Measurements from ENCODE around the gene CCDC51. TPM values are rescaled to one million over a fixed set of nuclear protein-coding genes. Genes with fewer than 3 reads are reported as not detected.

The CCDC51 gene
- total and polyA plus RNA-seq, 9 of the 15 experiments (the other 6 are each of a cell fraction or from before 2014, with no cell fraction given) = 6.5 to 18.6 (median 15.7) TPM

Other genes with a start within 250 kb of the CCDC51 start
Only the 7 nearest of the 17 such genes appear.
- not detected in 2 replicates for gene SPINK8, start 106.5 kb downstream of the CCDC51 start, total RNA-seq (2014; rRNA removed)
- gene SPINK8, start 106.5 kb downstream of the CCDC51 start, total RNA-seq (2014; rRNA removed; fragmentation: Illumina TruSeq; extraction: Trizol) = not detected in 2 replicates
- not detected in 2 replicates for gene SPINK8, start 106.5 kb downstream of the CCDC51 start, total RNA-seq (2015; rRNA removed; fragmentation: Illumina TruSeq; extraction: Trizol)
- gene SPINK8, start 106.5 kb downstream of the CCDC51 start, total RNA-seq (2021) = not detected in 2 replicates
- not detected in 2 replicates for gene SPINK8, start 106.5 kb downstream of the CCDC51 start, polyA plus RNA-seq (2011; rRNA removed)
- not detected in 2 replicates for gene SPINK8, start 106.5 kb downstream of the CCDC51 start, polyA plus RNA-seq (2014; fragmentation: Illumina TruSeq; extraction: Trizol)
- not detected for gene SPINK8, start 106.5 kb downstream of the CCDC51 start, polyA plus RNA-seq (2014; fragmentation: Nextera tagmentation; extraction: Ambion mirVana)
- gene SPINK8, start 106.5 kb downstream of the CCDC51 start, polyA plus RNA-seq (2014; rRNA removed) = not detected in 2 replicates
- gene FBXW12, start 67.9 kb downstream of the CCDC51 start, total RNA-seq (2014; rRNA removed) = not detected in 2 replicates
- not detected in 2 replicates for gene FBXW12, start 67.9 kb downstream of the CCDC51 start, total RNA-seq (2014; rRNA removed; fragmentation: Illumina TruSeq; extraction: Trizol)
- gene FBXW12, start 67.9 kb downstream of the CCDC51 start, total RNA-seq (2015; rRNA removed; fragmentation: Illumina TruSeq; extraction: Trizol) = 0.11 TPM in 1 of 2 replicates, not detected in the other
- not detected in 2 replicates for gene FBXW12, start 67.9 kb downstream of the CCDC51 start, total RNA-seq (2021)
- gene FBXW12, start 67.9 kb downstream of the CCDC51 start, polyA plus RNA-seq (2011; rRNA removed) = 0.06 and 0.24 TPM in 2 replicates
- gene FBXW12, start 67.9 kb downstream of the CCDC51 start, polyA plus RNA-seq (2014; fragmentation: Illumina TruSeq; extraction: Trizol) = not detected in 2 replicates
- under 1 TPM; 0.04 to 0.07 TPM for gene FBXW12, start 67.9 kb downstream of the CCDC51 start, polyA plus RNA-seq (2014; fragmentation: Nextera tagmentation; extraction: Ambion mirVana)
- 0.30 TPM in 1 of 2 replicates, not detected in the other for gene FBXW12, start 67.9 kb downstream of the CCDC51 start, polyA plus RNA-seq (2014; rRNA removed)
- gene PLXNB1, start 10.0 kb downstream of the CCDC51 start, total RNA-seq (2014; rRNA removed) = 11.2 and 12.7 TPM in 2 replicates
- 2.1 and 3.9 TPM in 2 replicates for gene PLXNB1, start 10.0 kb downstream of the CCDC51 start, total RNA-seq (2014; rRNA removed; fragmentation: Illumina TruSeq; extraction: Trizol)
- 6.0 and 6.3 TPM in 2 replicates for gene PLXNB1, start 10.0 kb downstream of the CCDC51 start, total RNA-seq (2015; rRNA removed; fragmentation: Illumina TruSeq; extraction: Trizol)
- gene PLXNB1, start 10.0 kb downstream of the CCDC51 start, total RNA-seq (2021) = 11.4 and 13.9 TPM in 2 replicates
- gene PLXNB1, start 10.0 kb downstream of the CCDC51 start, polyA plus RNA-seq (2011; rRNA removed) = 6.0 and 16.7 TPM in 2 replicates
- gene PLXNB1, start 10.0 kb downstream of the CCDC51 start, polyA plus RNA-seq (2014; fragmentation: Illumina TruSeq; extraction: Trizol) = 7.3 and 9.2 TPM in 2 replicates
- gene PLXNB1, start 10.0 kb downstream of the CCDC51 start, polyA plus RNA-seq (2014; fragmentation: Nextera tagmentation; extraction: Ambion mirVana) = under 1 TPM; 0.17 to 0.24 TPM
- gene PLXNB1, start 10.0 kb downstream of the CCDC51 start, polyA plus RNA-seq (2014; rRNA removed) = 10.6 and 17.4 TPM in 2 replicates
- 587 and 775 TPM in 2 replicates for gene TMA7, start 138 bp upstream of the CCDC51 start, total RNA-seq (2014; rRNA removed)
- 389 and 394 TPM in 2 replicates for gene TMA7, start 138 bp upstream of the CCDC51 start, total RNA-seq (2014; rRNA removed; fragmentation: Illumina TruSeq; extraction: Trizol)
- gene TMA7, start 138 bp upstream of the CCDC51 start, total RNA-seq (2015; rRNA removed; fragmentation: Illumina TruSeq; extraction: Trizol) = 476 and 486 TPM in 2 replicates
- 201 and 209 TPM in 2 replicates for gene TMA7, start 138 bp upstream of the CCDC51 start, total RNA-seq (2021)
- gene TMA7, start 138 bp upstream of the CCDC51 start, polyA plus RNA-seq (2011; rRNA removed) = 160 and 232 TPM in 2 replicates
- gene TMA7, start 138 bp upstream of the CCDC51 start, polyA plus RNA-seq (2014; fragmentation: Illumina TruSeq; extraction: Trizol) = 318 and 361 TPM in 2 replicates
- 100 to 1,000 TPM; 835 to 942 TPM for gene TMA7, start 138 bp upstream of the CCDC51 start, polyA plus RNA-seq (2014; fragmentation: Nextera tagmentation; extraction: Ambion mirVana)
- 810 and 1,003 TPM in 2 replicates for gene TMA7, start 138 bp upstream of the CCDC51 start, polyA plus RNA-seq (2014; rRNA removed)
- 10.4 and 14.1 TPM in 2 replicates for gene ATRIP, start 6.6 kb upstream of the CCDC51 start, total RNA-seq (2014; rRNA removed)
- 15.7 and 19.6 TPM in 2 replicates for gene ATRIP, start 6.6 kb upstream of the CCDC51 start, total RNA-seq (2014; rRNA removed; fragmentation: Illumina TruSeq; extraction: Trizol)
- gene ATRIP, start 6.6 kb upstream of the CCDC51 start, total RNA-seq (2015; rRNA removed; fragmentation: Illumina TruSeq; extraction: Trizol) = 15.3 and 17.4 TPM in 2 replicates
- 13.9 and 14.1 TPM in 2 replicates for gene ATRIP, start 6.6 kb upstream of the CCDC51 start, total RNA-seq (2021)
- gene ATRIP, start 6.6 kb upstream of the CCDC51 start, polyA plus RNA-seq (2011; rRNA removed) = 10.1 and 10.5 TPM in 2 replicates
- 15.2 and 15.6 TPM in 2 replicates for gene ATRIP, start 6.6 kb upstream of the CCDC51 start, polyA plus RNA-seq (2014; fragmentation: Illumina TruSeq; extraction: Trizol)
- gene ATRIP, start 6.6 kb upstream of the CCDC51 start, polyA plus RNA-seq (2014; fragmentation: Nextera tagmentation; extraction: Ambion mirVana) = 1 to 10 TPM; 1.7 to 2.3 TPM
- gene ATRIP, start 6.6 kb upstream of the CCDC51 start, polyA plus RNA-seq (2014; rRNA removed) = 9.2 and 10.0 TPM in 2 replicates
- gene SHISA5, start 64.1 kb upstream of the CCDC51 start, total RNA-seq (2014; rRNA removed) = 58.8 and 85.0 TPM in 2 replicates
- gene SHISA5, start 64.1 kb upstream of the CCDC51 start, total RNA-seq (2014; rRNA removed; fragmentation: Illumina TruSeq; extraction: Trizol) = 29.4 and 33.9 TPM in 2 replicates
- gene SHISA5, start 64.1 kb upstream of the CCDC51 start, total RNA-seq (2015; rRNA removed; fragmentation: Illumina TruSeq; extraction: Trizol) = 49.8 and 50.3 TPM in 2 replicates
- 85.8 and 88.2 TPM in 2 replicates for gene SHISA5, start 64.1 kb upstream of the CCDC51 start, total RNA-seq (2021)
- 56.1 and 69.6 TPM in 2 replicates for gene SHISA5, start 64.1 kb upstream of the CCDC51 start, polyA plus RNA-seq (2011; rRNA removed)
- 62.2 and 92.3 TPM in 2 replicates for gene SHISA5, start 64.1 kb upstream of the CCDC51 start, polyA plus RNA-seq (2014; fragmentation: Illumina TruSeq; extraction: Trizol)
- 10 to 100 TPM in 1 of 2 experiments, 1 to 10 TPM in 1; 8.4 to 11.4 TPM for gene SHISA5, start 64.1 kb upstream of the CCDC51 start, polyA plus RNA-seq (2014; fragmentation: Nextera tagmentation; extraction: Ambion mirVana)
- 56.5 and 68.2 TPM in 2 replicates for gene SHISA5, start 64.1 kb upstream of the CCDC51 start, polyA plus RNA-seq (2014; rRNA removed)
- 15.3 and 16.6 TPM in 2 replicates for gene PFKFB4, start 116.7 kb upstream of the CCDC51 start, total RNA-seq (2014; rRNA removed)
- gene PFKFB4, start 116.7 kb upstream of the CCDC51 start, total RNA-seq (2014; rRNA removed; fragmentation: Illumina TruSeq; extraction: Trizol) = 9.6 and 11.3 TPM in 2 replicates
- 12.9 and 14.7 TPM in 2 replicates for gene PFKFB4, start 116.7 kb upstream of the CCDC51 start, total RNA-seq (2015; rRNA removed; fragmentation: Illumina TruSeq; extraction: Trizol)
- 13.5 and 15.8 TPM in 2 replicates for gene PFKFB4, start 116.7 kb upstream of the CCDC51 start, total RNA-seq (2021)
- 56.3 and 71.4 TPM in 2 replicates for gene PFKFB4, start 116.7 kb upstream of the CCDC51 start, polyA plus RNA-seq (2011; rRNA removed)
- 13.8 and 14.5 TPM in 2 replicates for gene PFKFB4, start 116.7 kb upstream of the CCDC51 start, polyA plus RNA-seq (2014; fragmentation: Illumina TruSeq; extraction: Trizol)
- gene PFKFB4, start 116.7 kb upstream of the CCDC51 start, polyA plus RNA-seq (2014; fragmentation: Nextera tagmentation; extraction: Ambion mirVana) = 1 to 10 TPM in 1 of 2 experiments, under 1 TPM in 1; 0.92 to 1.6 TPM
- gene PFKFB4, start 116.7 kb upstream of the CCDC51 start, polyA plus RNA-seq (2014; rRNA removed) = 13.2 and 14.0 TPM in 2 replicates

Data from K562 (cell line).